ENCODE measurements around the gene CTNNA2.

CTNNA2 gene

GRCh38 chr2:79619442-79619841 is 106.6 kb downstream of the CTNNA2 start:
- DNase-seq, result no peak

DNA sequence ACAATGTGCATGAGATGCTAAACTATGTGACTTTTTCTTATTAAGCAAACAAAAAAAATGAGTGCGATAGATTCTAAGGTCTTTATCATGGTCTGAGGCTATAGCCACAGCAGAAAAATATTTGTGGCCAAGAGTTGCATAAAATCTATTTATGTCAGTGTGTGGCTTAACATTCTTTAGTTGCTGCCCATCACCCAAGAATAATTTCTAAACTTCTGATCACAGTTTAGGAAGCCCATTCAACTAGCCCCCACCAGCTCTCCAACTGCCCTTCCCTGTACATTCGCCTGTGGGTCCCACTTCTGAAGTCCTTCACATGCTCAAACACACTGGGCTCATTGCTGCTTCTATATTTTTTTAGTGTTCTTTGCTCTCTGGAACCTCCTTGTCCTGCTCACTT is 107.1 kb downstream of the CTNNA2 start:
- DNase-seq, result no peak

GRCh38 chr2:79620679-79621078 is 107.8 kb downstream of the CTNNA2 start:
- no peak for DNase-seq

DNA sequence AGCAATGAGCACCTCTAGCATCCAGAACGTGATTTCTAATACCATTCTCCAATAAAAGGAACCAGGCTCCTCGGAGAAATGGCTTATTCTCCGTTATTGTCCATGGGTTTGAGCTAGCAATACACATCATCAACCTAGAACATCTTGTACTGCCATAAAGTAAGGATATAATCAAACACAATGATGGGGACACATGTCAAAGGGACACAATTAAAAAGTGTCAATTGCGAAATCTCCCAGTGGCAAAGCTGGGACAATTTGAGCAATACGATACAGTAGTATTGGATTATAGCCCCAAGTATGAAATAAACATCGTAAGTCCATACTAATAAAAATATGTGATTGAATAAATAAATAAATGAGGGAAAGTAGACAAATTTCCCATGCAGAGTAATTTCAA is 108.4 kb downstream of the CTNNA2 start:
- DNase-seq, result no peak

GRCh38 chr2:79621755-79622154 is 108.9 kb downstream of the CTNNA2 start:
- no peak for DNase-seq

GRCh38 chr2:79622508-79622907 is 109.7 kb downstream of the CTNNA2 start:
- no peak for DNase-seq

GRCh38 chr2:79627237-79627636 is 114.4 kb downstream of the CTNNA2 start:
- DNase-seq, result no peak

DNA sequence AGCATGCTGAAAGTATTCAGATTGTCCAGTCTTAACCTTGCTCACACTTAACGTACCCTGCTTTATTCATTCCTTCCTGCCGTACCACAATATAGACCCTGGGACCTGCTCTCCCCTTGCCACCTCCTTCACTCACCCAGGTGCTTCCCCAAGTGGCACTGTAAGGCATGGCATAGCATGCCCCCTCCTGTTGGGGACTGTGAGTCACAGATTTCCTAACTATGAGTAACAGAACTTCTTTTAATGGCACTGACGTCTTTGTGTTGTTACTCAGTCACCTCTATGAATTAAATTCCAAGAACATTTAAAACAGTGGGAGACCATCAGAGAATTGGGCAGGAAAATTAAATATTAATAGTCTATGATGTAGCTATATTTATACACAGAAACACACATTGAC is 117.2 kb downstream of the CTNNA2 start:
- DNase-seq, result no peak

GRCh38 chr2:79630972-79631557 is 118.2 kb downstream of the CTNNA2 start:
- no peak for DNase-seq

DNA sequence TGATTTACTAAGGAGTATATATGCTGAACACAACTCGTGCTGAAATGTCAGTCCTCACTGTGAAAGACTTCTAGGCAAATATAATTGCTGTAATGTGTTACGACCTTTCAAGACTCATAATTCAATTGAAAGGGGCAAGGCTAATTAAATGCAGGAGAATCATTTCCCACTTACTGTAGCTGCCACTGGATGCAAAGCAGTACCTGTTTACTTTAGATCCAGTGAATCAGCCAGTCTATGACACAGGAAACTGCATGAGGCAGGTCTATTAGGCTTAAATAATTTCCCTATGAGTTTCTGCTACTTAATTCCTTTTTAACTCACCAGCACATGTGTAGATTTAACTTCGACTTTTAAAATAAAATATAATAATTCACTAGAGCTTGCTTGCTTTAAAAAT is 125.6 kb downstream of the CTNNA2 start:
- DNase-seq, result no peak

DNA sequence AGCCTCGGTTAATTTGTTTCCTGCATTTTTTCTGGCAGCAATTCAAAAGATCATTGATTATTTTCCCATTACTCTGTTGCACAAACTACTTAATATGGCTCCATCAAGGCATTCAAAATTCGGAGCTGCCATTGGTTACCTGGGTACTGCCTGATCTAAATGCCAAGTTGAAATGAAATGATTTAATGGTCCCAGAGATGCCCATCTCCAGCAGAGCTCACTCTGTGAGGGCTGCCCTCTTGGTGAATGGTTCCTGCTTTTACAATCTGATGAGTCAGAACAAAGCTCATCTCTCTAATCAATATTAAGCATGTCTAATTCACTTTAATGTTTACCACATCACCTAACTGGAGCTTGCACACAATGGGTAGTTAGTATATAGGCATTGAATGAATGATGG is 126.1 kb downstream of the CTNNA2 start:
- DNase-seq, result no peak

DNA sequence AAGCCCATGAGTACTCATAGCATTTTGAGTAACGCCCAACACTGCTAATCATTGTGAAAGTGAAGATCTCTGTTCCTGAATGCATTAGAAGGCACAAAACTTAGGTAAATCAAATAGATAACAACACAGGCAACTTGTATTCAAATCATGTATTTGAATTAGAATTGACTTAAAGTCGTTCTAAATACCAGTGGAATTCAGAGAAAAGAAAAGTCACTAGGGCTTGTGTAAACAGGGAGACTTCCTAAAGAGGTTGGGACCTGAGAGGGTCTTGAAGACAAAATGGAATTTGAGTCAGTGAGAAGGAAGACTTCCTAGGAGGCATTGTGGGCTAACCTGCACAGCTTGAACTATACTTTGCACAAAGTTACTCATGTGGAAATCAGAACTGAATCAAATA is 127.2 kb downstream of the CTNNA2 start:
- no peak for DNase-seq

DNA sequence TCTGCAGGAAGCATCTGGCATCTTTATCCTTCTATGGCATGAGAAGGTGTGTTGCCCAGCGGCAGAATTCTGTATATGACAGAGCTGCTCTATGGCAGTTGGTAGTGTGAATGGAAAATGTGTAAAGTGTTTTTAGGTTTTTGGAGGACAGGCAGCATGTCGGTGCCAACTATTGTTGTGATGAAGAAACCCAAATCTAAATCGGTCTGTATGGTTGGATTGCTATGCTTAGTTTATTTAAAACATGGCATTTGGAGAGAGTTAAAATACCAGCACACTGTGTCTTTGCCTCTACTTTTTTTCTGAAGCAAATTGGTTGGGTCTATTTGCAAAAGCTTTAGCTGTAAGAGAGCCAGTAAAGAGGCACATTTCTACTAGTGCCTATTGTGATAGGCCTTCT is 136.7 kb downstream of the CTNNA2 start:
- DNase-seq, result no peak

DNA sequence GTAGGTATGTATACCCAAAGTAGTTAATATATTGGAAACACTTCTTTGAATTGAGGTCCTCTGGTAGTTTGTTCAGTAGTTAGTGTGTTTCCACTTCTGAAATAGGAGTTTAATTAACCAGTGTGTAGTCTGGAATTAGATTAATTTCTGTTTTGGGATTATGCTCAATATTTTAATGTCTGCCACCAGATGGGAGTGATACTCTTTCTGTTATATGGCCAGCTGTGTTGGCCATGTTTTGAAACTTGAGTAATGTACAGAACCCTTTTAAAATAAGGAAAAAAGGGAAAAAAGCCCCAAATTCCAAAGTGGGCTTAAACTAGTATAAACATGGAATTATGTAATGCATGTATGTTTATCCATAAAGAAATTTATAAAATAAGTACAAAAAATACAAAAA is 147.7 kb downstream of the CTNNA2 start:
- no peak for DNase-seq

- DNase-seq, result no peak
These were observed 152.2 kb downstream of the CTNNA2 start for GRCh38 chr2:79665091-79665490.

DNA sequence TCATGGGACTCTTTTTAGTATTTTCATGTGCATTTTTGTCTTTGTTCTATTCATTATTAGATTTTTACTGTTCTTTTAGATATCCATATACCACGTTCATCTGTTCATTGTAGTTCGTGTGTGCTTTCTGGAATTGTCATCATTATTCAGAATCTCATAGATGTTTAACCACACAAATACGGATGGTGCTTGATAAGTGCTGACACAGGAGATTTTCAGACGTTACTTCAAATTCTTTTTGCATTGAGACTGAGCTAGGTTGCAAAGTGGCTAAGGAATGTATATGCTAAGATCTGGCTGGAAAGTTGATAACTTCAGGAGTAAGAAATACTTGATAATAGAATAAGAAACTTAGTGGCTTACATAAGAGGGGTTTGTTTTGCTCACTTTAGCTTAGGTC is 153.6 kb downstream of the CTNNA2 start:
- DNase-seq, result no peak

DNA sequence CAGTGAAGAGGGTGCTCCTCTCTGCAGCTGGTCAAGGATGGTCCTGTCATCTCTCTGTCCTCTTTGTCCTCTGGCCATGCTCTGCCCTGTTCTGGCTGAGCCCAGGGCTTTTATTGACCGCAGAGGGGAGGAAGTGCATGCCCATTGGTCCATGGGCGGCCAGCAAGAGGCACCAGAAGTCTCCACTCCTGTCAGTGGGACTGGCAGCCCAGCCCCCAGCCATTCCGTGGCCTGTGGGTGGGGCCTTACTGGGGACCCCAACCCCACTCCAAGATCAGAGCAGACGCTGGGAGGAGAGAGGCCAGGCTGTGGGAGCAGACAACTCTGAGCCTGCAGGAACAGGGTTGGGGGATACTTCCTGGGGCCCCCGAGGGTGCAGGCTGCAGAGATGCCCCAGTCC is 156.9 kb downstream of the CTNNA2 start:
- DNase-seq, result no peak

DNA sequence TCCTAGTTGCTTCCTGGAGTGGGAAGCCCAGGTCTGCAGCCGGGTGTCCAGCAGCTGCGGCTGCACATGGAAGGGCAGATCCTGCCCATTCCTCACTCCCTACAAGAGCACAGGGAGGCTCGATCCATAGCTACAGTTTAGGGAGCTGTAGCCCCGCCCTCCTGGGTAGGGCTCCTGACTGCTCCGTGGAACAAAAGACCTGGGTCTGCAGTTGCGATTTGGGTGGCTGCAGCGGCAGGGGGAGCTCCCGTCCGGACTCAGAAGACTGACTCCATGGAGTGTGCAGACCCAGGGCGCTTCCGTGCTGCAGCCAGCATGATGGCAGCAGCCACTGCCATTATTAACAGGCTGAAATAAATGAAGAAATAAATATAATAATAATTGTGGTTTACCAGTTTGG is 157.3 kb downstream of the CTNNA2 start:
- DNase-seq, result no peak

GRCh38 chr2:79686884-79687283 is 174.0 kb downstream of the CTNNA2 start:
- DNase-seq, result no peak

GRCh38 chr2:79695248-79695647 is 182.4 kb downstream of the CTNNA2 start:
- DNase-seq, result no peak

DNA sequence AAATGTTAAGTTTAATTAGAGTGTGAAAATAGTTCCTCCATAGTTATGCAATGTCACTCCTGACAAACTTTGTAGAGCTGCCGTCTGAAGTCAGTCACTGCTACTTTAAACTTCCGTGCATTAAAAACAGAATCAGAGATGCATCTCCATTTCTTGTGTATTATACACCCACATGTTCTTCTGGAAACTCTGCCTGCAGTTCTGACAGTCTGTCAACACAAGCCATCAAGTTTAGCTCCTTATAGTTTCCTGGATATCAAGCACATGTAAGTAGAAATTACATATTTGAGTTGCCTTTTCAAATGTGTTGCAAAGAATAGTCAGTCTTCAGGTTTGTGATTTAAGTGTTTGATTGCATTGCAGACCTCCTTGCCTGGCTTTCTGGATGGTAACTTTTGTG is 184.3 kb downstream of the CTNNA2 start:
- no peak for DNase-seq

DNA sequence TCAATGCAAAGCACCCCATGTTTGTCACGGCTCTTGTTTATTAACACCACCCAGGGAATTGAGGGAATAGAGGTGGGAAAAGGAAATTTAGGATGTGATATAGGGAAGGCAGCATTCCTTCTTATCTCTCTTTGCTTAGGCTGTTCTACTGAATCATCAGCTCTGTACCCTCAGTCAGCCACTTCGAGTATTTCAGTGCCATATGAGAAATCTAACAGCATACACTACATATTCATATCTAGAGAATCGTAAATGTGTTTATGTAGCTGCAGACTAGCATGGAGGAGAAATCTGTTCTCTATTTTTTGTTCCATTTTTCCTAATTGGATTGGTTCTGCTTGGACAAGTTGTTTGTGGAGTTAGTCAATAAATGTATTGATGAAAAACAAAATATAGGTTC is 187.8 kb downstream of the CTNNA2 start:
- DNase-seq, result no peak

GRCh38 chr2:79702905-79703304 is 190.1 kb downstream of the CTNNA2 start:
- DNase-seq, result peak; percentile 3

DNA sequence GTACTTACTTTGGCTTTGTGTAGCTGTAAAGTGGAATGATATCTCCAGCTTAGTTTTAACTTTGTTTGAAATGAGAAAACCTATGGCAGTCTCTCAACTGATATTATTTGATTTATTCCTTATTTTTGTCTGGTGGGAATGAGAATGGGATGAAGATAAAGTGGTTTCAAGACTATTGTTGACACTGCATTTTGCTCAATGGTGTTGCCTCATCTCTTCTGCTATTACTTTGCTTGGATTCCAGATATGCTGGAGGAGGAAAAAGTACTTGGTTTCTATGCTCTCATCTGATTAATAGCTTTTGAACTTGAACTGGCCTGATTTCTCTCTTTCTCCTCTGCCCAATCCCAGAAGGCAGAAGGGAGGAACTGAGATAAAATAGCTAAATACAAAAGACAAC is 198.2 kb downstream of the CTNNA2 start:
- DNase-seq, result no peak

GRCh38 chr2:79713131-79713785 is 200.4 kb downstream of the CTNNA2 start:
- DNase-seq, result no peak

Measured in NCI-H187 treated with DMSO at 0.1 percent for 48 hours (cell line).